Activated B cell treated with CpG ODN at 0.5 μM for 24 hours (primary cell): ENCODE measurements around the gene ESPL1. TPM values are rescaled to one million over a fixed set of nuclear protein-coding genes. Genes with fewer than 3 reads are reported as not detected.
A peak's percentile ranks its signal among the peaks of the same experiment; 100 is the strongest.

Experiments used
- ATAC-seq: fragments of 200-7000 bp; cut with Tn5 transposase; one replicate; pipeline ENCODE4 v1.10.0; 2021; ENCODE audit warnings: low read depth, mild to moderate bottlenecking, moderate library complexity
- CTCF ChIA-PET: fragments of 350-600 bp; sonication (Branson Sonifier 250); formaldehyde crosslinking; loops from one replicate; lab custom pipeline; 2021; ENCODE audit warnings: antibody characterized with exemption; lab: Charles Lee
- POLR2A ChIA-PET: fragments of 350-600 bp; sonication (Branson Sonifier 250); formaldehyde crosslinking; loops from one replicate; lab custom pipeline; 2021; ENCODE audit warnings: antibody characterized with exemption; lab: Charles Lee
- DNase-seq: peaks from one replicate; pipeline ENCODE4 v3.0.0; 2022
- H3K27ac Mint-ChIP-seq: one replicate; pipeline ENCODE4 v1.8.0; 2020; ENCODE audit warnings: mixed read lengths
- H3K27me3 Mint-ChIP-seq: one replicate; pipeline ENCODE4 v1.8.0; 2021; ENCODE audit warnings: mixed read lengths
- H3K36me3 Mint-ChIP-seq: one replicate; pipeline ENCODE4 v1.8.0; 2021; ENCODE audit warnings: low read depth, mixed read lengths
- H3K4me1 Mint-ChIP-seq: one replicate; pipeline ENCODE4 v1.8.0; 2021; ENCODE audit warnings: mixed read lengths
- H3K4me3 Mint-ChIP-seq: one replicate; pipeline ENCODE4 v1.8.0; 2020; ENCODE audit warnings: mild to moderate bottlenecking, mixed read lengths
- H3K9me3 Mint-ChIP-seq: one replicate; pipeline ENCODE4 v1.8.0; 2020; ENCODE audit warnings: mixed read lengths
- CTCF ChIP-seq: fragments of 200-600 bp; IDR thresholded peaks from one replicate; pipeline ENCODE4 v1.8.0; 2022; ENCODE audit warnings: antibody characterized with exemption, mild to moderate bottlenecking
- intact Hi-C: fragments of 100-400 bp; cut with micrococcal nuclease; formaldehyde crosslinking; loops from one replicate; pipeline ENCODE4 v1.15.1; 2024
- total RNA-seq: library from RNA; stranded (reverse); gene quantifications from 2 replicates; pipeline ENCODE4 v1.2.3, GENCODE V29; 2022

The ESPL1 gene
- total RNA-seq, 1 donor from 2014 or later = 8.2 TPM

GRCh38 chr12:53313996-53314395 lies 45.9 kb downstream of the ESPL1 start:
- Mint-ChIP-seq H3K27ac (no peak overlapping the region), H3K9me3 (no peaks in the 10 kb centered on the region), H3K36me3 (peaks cover 67% of the 10 kb centered on the region), H3K4me3 (no peak overlapping the region), H3K4me1 (peaks cover 5% of the 10 kb centered on the region), H3K27me3 (no peaks in the 10 kb centered on the region)
- DNase-seq (no peak), ATAC-seq (no peak)
- intact Hi-C loops = no loop called here
- TF ChIP-seq CTCF = no peak
- CTCF ChIA-PET = no interaction called here
- POLR2A ChIA-PET = no interaction called here

- intact Hi-C loops = loop anchor here (1.0 to 10.0 kb wide), 18 partner anchors 21 to 894 kb away; partner anchors contain the start of genes CALCOCO1, CSAD, EIF4B and ESPL1
- Mint-ChIP-seq H3K4me1 (peaks cover 31% of the 10 kb centered on the region), H3K4me3 (peak overlapping the region; percentile 95), H3K27me3 (no peaks in the 10 kb centered on the region), H3K36me3 (peaks cover 31% of the 10 kb centered on the region), H3K9me3 (no peaks in the 10 kb centered on the region), H3K27ac (peak overlapping the region; percentile 95)
- no peak for TF ChIP-seq CTCF
- ChIA-PET CTCF (interaction anchor here (0.5 to 11.1 kb wide), 26 partner anchors 11 to 188 kb away, joined by 3 to 148 read pairs (median 4); partner anchors contain the start of genes CSAD, ESPL1, MYG1 and PFDN5), POLR2A (interaction anchor here (0.5 to 6.9 kb wide), 26 partner anchors 9 to 614 kb away, joined by 3 to 114 read pairs (median 6); partner anchors contain the start of genes ATP5MC2, CSAD, ESPL1 and MYG1)
- no peak for ATAC-seq
- no peak for DNase-seq
These were observed 52.5 kb downstream of the ESPL1 start for GRCh38 chr12:53320352-53321195.

DNA sequence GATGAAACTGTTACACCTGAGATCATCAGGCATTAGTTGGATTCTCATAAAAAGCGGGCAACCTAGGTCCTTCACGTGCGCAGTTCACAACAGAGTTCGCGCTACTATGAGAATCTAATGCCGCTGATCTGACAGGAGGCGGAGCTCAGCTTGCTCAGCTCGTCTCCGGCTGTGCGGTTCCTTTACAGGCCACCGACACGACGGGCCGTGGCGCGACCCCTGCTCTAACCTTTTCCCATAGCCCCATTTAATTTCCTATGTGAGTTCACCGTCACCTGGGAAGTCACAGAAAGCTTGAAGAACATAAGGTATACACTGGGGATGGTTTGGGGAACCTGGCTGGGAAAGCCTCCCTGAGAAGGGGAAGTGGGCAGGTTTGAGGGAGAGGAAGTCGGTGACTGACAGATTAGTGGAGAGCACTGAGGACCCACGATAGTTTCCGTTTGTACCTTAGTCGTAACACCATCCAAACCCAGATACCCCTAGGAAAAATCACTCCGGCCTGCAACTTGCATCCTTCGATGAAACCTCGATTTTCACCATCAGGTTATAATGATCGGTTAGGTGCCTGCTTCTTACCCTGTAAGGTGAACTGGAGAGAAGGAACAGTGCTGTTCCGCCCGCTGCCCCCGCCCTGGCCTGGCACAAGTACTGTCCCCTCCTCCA lies 56.1 kb downstream of the ESPL1 start:
- CTCF ChIA-PET = interaction anchor here (0.6 to 11.1 kb wide), 16 partner anchors 11 to 352 kb away, joined by 3 to 148 read pairs (median 5); partner anchors contain the start of genes AMHR2, MYG1, NPFF and SP1

GRCh38 chr12:53324779-53325510 lies 56.8 kb downstream of the ESPL1 start:
- ChIA-PET CTCF (interaction anchor here (1.1 to 11.1 kb wide), 11 partner anchors 20 to 183 kb away, joined by 3 to 148 read pairs (median 6); partner anchors contain the start of genes NPFF, SP1 and TARBP2), POLR2A (interaction anchor here (0.5 to 6.9 kb wide), 13 partner anchors 10 to 184 kb away, joined by 3 to 114 read pairs (median 6); partner anchors contain the start of genes CSAD, MYG1, PFDN5 and PRR13)
- no peak for TF ChIP-seq CTCF
- Mint-ChIP-seq H3K27ac (peak overlapping the region; percentile 98), H3K36me3 (peaks cover 8% of the 10 kb centered on the region), H3K9me3 (no peaks in the 10 kb centered on the region), H3K4me3 (peak overlapping the region; percentile 93), H3K4me1 (peaks cover 36% of the 10 kb centered on the region), H3K27me3 (peaks cover 15% of the 10 kb centered on the region)
- ATAC-seq = peak; percentile 64
- intact Hi-C loops = loop anchor here (1.0 to 10.0 kb wide), 9 partner anchors 20 to 890 kb away; partner anchors contain the start of genes ATP5MC2, CALCOCO1 and SPRYD3
- DNase-seq = peak; percentile 76

More for the DNA sequence above, 56.1 kb downstream of the ESPL1 start:
- POLR2A ChIA-PET = interaction anchor here (0.5 to 6.9 kb wide), 16 partner anchors 9 to 184 kb away, joined by 3 to 114 read pairs (median 5); partner anchors contain the start of genes CSAD, ESPL1, MYG1 and PFDN5
- ATAC-seq (peak; percentile 41), DNase-seq (peak; percentile 55)
- TF ChIP-seq CTCF = no peak
- intact Hi-C loops = loop anchor here (1.0 to 10.0 kb wide), 9 partner anchors 21 to 891 kb away; partner anchors contain the start of genes ATP5MC2, CALCOCO1 and SPRYD3
- peaks cover 37% of the 10 kb centered on the region for H3K4me1 Mint-ChIP-seq
- peak overlapping the region; percentile 98 for H3K27ac Mint-ChIP-seq
- peaks cover 9% of the 10 kb centered on the region for H3K36me3 Mint-ChIP-seq
- peak overlapping the region; percentile 93 for H3K4me3 Mint-ChIP-seq
- H3K27me3 Mint-ChIP-seq = peaks cover 13% of the 10 kb centered on the region
- no peaks in the 10 kb centered on the region for H3K9me3 Mint-ChIP-seq
